HEK293 (cell line): ENCODE results near the gene FDXR.

Source experiments
- CTCF ChIA-PET: fragments of 350-600 bp; formaldehyde crosslinking; extraction: SDS; loops from one replicate; lab custom pipeline; 2021; ENCODE audit warnings: antibody characterized with exemption; lab: Yijun Ruan, JAX
- POLR2A ChIA-PET: fragments of 300-600 bp; formaldehyde crosslinking; extraction: SDS; loops from one replicate; lab custom pipeline; 2020; ENCODE audit warnings: antibody characterized with exemption, inconsistent platforms; lab: Yijun Ruan, JAX
- H3K27ac ChIP-seq: fragments of 200-500 bp; sonication (Bioruptor generic); 2 replicates; pipeline ENCODE4 v1.5.1; 2014; ENCODE audit warnings: low read depth, low read length, control low read depth, inconsistent platforms; ENCODE audit errors: extremely low read depth
- H3K36me3 ChIP-seq, 2 experiments: fragments of 200-500 bp in 1 of 2; sonication (Bioruptor generic) in 1 of 2; 1 replicate in 1 of 2; 2 replicates in 1 of 2; pipeline ENCODE4 v1.5.1; 2014 to 2017; ENCODE audit warnings: inconsistent platforms in 2 of 2, low read length in 2 of 2; ENCODE audit not compliant: control insufficient read depth in 2 of 2, insufficient read depth in 1 of 2
- H3K4me1 ChIP-seq: fragments of 200-500 bp; sonication (Bioruptor generic); 2 replicates; pipeline ENCODE4 v1.5.1; 2014; ENCODE audit warnings: mild to moderate bottlenecking, low read length, inconsistent platforms; ENCODE audit not compliant: control insufficient read depth, insufficient read depth
- H3K4me3 ChIP-seq: 2 replicates; pipeline ENCODE4 v1.5.1; 2011; ENCODE audit warnings: low read depth, mild to moderate bottlenecking, control low read depth, low read length, moderate library complexity
- H3K9me3 ChIP-seq: fragments of 200-500 bp; sonication (Bioruptor generic); 2 replicates; pipeline ENCODE4 v1.5.1; 2014; ENCODE audit warnings: low read depth, low read length, inconsistent platforms; ENCODE audit not compliant: control insufficient read depth, insufficient read depth
- GFI1B ChIP-seq: fragments of 450-650 bp; formaldehyde crosslinking; IDR thresholded peaks from 2 replicates; pipeline ENCODE4 v1.5.1; 2016; ENCODE audit warnings: missing biosample characterization, missing genetic modification characterization
- ZFP69B ChIP-seq: fragments of 450-650 bp; formaldehyde crosslinking; IDR thresholded peaks from 2 replicates; pipeline ENCODE4 v1.5.1; 2016; ENCODE audit warnings: missing biosample characterization, missing genetic modification characterization
- ZNF114 ChIP-seq: fragments of 450-650 bp; formaldehyde crosslinking; IDR thresholded peaks from 2 replicates; pipeline ENCODE4 v1.5.0; 2017; ENCODE audit warnings: missing biosample characterization, missing genetic modification characterization
- ZNF266 ChIP-seq: fragments of 450-650 bp; formaldehyde crosslinking; IDR thresholded peaks from 2 replicates; pipeline ENCODE4 v1.5.1; 2016; ENCODE audit warnings: missing biosample characterization, missing genetic modification characterization, low read depth
- ZNF292 ChIP-seq: fragments of 450-650 bp; formaldehyde crosslinking; IDR thresholded peaks from 2 replicates; pipeline ENCODE4 v1.5.1; 2016; ENCODE audit warnings: low read depth, missing biosample characterization, missing genetic modification characterization, borderline replicate concordance
- ZNF37A ChIP-seq: fragments of 450-650 bp; IDR thresholded peaks from 2 replicates; pipeline ENCODE4 v1.5.1; 2018; ENCODE audit warnings: missing biosample characterization, missing genetic modification characterization
- ZNF391 ChIP-seq: fragments of 450-650 bp; formaldehyde crosslinking; IDR thresholded peaks from 2 replicates; pipeline ENCODE4 v1.5.1; 2016; ENCODE audit warnings: low read depth, missing biosample characterization, missing genetic modification characterization, borderline replicate concordance
- ZNF394 ChIP-seq: fragments of 450-650 bp; formaldehyde crosslinking; IDR thresholded peaks from 2 replicates; pipeline ENCODE4 v1.5.1; 2016; ENCODE audit warnings: missing biosample characterization, missing genetic modification characterization, mild to moderate bottlenecking, moderate library complexity, borderline replicate concordance
- ZNF521 ChIP-seq: fragments of 450-650 bp; formaldehyde crosslinking; IDR thresholded peaks from 2 replicates; pipeline ENCODE4 v1.5.1; 2017; ENCODE audit warnings: missing biosample characterization, mild to moderate bottlenecking, missing genetic modification characterization
- ZNF530 ChIP-seq: fragments of 450-650 bp; formaldehyde crosslinking; IDR thresholded peaks from 2 replicates; pipeline ENCODE4 v1.5.1; 2016; ENCODE audit warnings: low read depth, missing biosample characterization, missing genetic modification characterization
- ZNF623 ChIP-seq: fragments of 450-650 bp; formaldehyde crosslinking; IDR thresholded peaks from 2 replicates; pipeline ENCODE4 v1.5.1; 2016; ENCODE audit warnings: missing biosample characterization, missing genetic modification characterization
- ZNF629 ChIP-seq: fragments of 450-650 bp; formaldehyde crosslinking; IDR thresholded peaks from 2 replicates; pipeline ENCODE4 v1.5.1; 2017; ENCODE audit warnings: missing biosample characterization, missing genetic modification characterization
- ZNF677 ChIP-seq: fragments of 450-650 bp; IDR thresholded peaks from 2 replicates; pipeline ENCODE4 v1.5.0; 2018; ENCODE audit warnings: missing biosample characterization, mild to moderate bottlenecking, missing genetic modification characterization, moderate library complexity
- TF ChIP-seq, protein P1 (sequence below): fragments of 450-650 bp; formaldehyde crosslinking; IDR thresholded peaks from 2 replicates; pipeline ENCODE4 v1.5.1; 2016; ENCODE audit warnings: missing biosample characterization, missing genetic modification characterization
- TF ChIP-seq, protein P2 (sequence below): fragments of 450-650 bp; formaldehyde crosslinking; IDR thresholded peaks from 2 replicates; pipeline ENCODE4 v1.5.1; 2017; ENCODE audit warnings: missing biosample characterization, missing genetic modification characterization
- TF ChIP-seq, protein P3 (sequence below): fragments of 450-650 bp; formaldehyde crosslinking; IDR thresholded peaks from 2 replicates; pipeline ENCODE4 v1.5.1; 2016; ENCODE audit warnings: missing biosample characterization, missing genetic modification characterization

Gene FDXR

DNA sequence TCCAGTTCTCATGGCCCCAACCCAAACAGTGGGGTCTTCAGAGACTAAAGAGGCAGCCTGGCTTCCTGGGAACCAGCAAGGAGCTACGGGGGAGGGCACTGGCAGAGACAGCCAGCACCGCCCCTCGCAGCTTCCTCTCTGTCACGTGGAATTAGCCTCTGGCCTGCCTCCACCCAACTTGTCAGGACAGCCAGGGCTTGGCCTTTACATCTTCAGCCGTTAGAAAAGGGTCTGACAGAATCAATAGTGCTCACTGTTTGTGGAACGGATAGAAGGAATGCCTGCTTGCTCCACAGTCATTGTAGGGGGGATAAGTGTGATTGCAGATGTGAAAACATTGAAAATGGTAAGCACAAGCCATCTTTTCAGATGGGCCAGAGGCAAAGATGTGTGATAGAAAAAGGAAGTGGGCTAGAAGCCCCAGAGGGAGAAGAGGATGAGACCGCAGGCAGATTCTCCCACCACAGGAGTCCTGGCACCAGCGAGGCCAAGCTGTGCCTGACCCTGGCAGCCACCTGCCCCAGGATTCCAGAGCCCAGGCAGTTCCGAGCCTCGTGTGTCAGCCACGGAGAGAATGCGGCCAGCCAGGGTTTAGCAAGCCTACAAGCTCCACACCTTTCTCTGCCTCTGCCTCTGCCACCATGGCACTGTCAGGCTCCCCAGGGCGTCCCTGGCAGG lies 31.7 kb downstream of the FDXR start (continued):
- TF ChIP-seq ZFP69B (tag by site-specific recombination) (no peak), ZNF391 (no peak), ZNF37A (tag by site-specific recombination) (no peak), ZNF623 (no peak), ZNF114 (tag by site-specific recombination) (no peak), ZNF394 (no peak)
- TF ChIP-seq, protein P1, sequence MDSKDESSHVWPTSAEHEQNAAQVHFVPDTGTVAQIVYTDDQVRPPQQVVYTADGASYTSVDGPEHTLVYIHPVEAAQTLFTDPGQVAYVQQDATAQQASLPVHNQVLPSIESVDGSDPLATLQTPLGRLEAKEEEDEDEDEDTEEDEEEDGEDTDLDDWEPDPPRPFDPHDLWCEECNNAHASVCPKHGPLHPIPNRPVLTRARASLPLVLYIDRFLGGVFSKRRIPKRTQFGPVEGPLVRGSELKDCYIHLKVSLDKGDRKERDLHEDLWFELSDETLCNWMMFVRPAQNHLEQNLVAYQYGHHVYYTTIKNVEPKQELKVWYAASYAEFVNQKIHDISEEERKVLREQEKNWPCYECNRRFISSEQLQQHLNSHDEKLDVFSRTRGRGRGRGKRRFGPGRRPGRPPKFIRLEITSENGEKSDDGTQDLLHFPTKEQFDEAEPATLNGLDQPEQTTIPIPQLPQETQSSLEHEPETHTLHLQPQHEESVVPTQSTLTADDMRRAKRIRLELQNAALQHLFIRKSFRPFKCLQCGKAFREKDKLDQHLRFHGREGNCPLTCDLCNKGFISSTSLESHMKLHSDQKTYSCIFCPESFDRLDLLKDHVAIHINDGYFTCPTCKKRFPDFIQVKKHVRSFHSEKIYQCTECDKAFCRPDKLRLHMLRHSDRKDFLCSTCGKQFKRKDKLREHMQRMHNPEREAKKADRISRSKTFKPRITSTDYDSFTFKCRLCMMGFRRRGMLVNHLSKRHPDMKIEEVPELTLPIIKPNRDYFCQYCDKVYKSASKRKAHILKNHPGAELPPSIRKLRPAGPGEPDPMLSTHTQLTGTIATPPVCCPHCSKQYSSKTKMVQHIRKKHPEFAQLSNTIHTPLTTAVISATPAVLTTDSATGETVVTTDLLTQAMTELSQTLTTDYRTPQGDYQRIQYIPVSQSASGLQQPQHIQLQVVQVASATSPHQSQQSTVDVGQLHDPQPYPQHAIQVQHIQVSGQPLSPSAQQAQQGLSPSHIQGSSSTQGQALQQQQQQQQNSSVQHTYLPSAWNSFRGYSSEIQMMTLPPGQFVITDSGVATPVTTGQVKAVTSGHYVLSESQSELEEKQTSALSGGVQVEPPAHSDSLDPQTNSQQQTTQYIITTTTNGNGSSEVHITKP (tag by site-specific recombination) = no peak
- TF ChIP-seq, protein P2, sequence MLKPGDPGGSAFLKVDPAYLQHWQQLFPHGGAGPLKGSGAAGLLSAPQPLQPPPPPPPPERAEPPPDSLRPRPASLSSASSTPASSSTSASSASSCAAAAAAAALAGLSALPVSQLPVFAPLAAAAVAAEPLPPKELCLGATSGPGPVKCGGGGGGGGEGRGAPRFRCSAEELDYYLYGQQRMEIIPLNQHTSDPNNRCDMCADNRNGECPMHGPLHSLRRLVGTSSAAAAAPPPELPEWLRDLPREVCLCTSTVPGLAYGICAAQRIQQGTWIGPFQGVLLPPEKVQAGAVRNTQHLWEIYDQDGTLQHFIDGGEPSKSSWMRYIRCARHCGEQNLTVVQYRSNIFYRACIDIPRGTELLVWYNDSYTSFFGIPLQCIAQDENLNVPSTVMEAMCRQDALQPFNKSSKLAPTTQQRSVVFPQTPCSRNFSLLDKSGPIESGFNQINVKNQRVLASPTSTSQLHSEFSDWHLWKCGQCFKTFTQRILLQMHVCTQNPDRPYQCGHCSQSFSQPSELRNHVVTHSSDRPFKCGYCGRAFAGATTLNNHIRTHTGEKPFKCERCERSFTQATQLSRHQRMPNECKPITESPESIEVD (tag by site-specific recombination) = no peak

DNA sequence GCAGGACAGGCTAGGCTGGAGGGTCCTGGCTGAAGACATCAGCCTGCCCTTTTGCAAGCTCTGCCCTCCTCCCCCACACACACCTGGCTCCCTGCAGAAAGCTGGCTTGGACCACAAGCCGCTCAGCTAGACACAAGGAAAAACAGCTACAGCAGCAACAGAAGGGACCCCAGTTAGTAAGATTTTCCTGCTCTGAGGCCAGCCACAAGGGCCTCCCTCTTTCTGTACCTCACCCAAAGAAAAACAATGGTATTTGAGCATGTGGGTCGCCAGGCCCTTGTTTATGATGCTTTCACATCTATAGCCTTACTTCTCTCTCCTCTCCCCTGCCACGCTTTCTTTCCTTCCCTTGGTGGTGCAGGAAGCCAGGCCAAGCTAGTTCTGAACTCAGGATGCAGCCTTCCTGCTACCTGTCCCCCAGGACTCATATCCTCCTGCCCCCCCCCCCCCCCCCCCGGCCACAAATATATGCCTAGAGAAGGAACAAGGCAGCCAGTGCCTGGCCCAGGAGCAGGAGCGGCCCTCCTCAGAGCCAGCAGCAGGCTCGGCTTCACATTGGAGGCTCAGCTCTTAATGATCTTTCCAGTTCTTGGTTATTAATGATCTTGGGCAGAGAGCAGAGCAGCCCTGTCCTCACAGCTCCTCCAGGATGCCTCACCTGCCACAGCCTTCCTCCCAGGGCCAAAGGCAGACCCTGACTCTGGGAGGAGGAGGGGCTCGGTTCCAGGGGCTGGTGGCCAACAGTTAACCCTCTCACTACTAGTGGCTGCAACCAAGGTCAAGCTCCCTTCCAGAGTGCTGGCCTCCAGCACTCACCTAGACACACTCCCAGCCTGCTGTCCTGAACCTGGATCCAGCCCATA lies 32.6 kb downstream of the FDXR start:
- TF ChIP-seq ZNF266 (tag by site-specific recombination) (no peak), ZNF530 (no peak), GFI1B (tag by site-specific recombination) (no peak)
- Histone ChIP-seq H3K4me3 (no peak overlapping the region), H3K27ac (no peak overlapping the region), H3K36me3 (peaks cover 0 to 17% of the 10 kb centered on the region in 2 experiments; a peak in 1 of 3 replicates), H3K4me1 (0 out of 2 replicates have a peak, but pooled peaks cover 3% of the 10 kb centered on the region), H3K9me3 (no peaks in the 10 kb centered on the region)
- ChIA-PET POLR2A (interaction anchor here (0.9 to 2.0 kb wide), 4 partner anchors 12 to 33 kb away, joined by 3 to 9 read pairs (median 3); partner anchors contain the start of gene FDXR), CTCF (interaction anchor here (0.6 to 19.0 kb wide), 3 partner anchors 23 to 49 kb away, joined by 3 to 239 read pairs (median 9); partner anchors contain the start of gene GRIN2C)

DNA sequence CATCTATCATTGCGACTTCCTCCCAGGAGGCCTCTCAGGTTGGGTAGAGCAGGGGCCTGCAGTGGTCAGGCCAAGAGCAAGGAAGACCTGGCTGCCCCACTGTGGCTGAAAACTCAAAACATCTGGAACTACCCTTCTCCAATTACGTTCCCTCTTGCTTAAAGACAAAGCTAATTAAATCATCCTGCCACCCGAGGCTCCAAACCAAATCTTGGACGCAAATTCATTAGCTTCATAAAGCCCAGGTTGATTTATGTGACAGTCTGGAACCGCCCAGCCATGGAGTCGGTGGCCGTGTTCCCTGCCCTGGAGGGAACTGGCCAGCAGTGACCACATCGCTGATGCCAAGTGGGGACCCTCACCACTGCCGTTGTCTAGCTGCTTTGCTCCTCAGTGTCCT lies 34.5 kb downstream of the FDXR start:
- ChIA-PET CTCF (interaction anchor here (0.6 to 19.0 kb wide), 3 partner anchors 25 to 1117 kb away, joined by 3 to 239 read pairs (median 3); partner anchors contain the start of gene GRIN2C), POLR2A (interaction anchor here (0.6 kb wide), 1 partner anchor 342 kb away, joined by 3 read pairs; no protein-coding TSS in a partner anchor)
- Histone ChIP-seq H3K4me3 (no peak overlapping the region), H3K9me3 (no peaks in the 10 kb centered on the region), H3K36me3 (peaks cover 0 to 17% of the 10 kb centered on the region in 2 experiments; a peak in 1 of 3 replicates), H3K4me1 (0 out of 2 replicates have a peak, but pooled peaks cover 3% of the 10 kb centered on the region), H3K27ac (no peak overlapping the region)
- no peak for TF ChIP-seq ZNF292 (tag by site-specific recombination)
- no peak for TF ChIP-seq ZNF629 (tag by site-specific recombination)
- TF ChIP-seq, protein P1 (tag by site-specific recombination) = no peak
- no peak for TF ChIP-seq ZNF677 (tag by site-specific recombination)
- TF ChIP-seq ZNF521 (tag by site-specific recombination) = no peak
- TF ChIP-seq, protein P3, sequence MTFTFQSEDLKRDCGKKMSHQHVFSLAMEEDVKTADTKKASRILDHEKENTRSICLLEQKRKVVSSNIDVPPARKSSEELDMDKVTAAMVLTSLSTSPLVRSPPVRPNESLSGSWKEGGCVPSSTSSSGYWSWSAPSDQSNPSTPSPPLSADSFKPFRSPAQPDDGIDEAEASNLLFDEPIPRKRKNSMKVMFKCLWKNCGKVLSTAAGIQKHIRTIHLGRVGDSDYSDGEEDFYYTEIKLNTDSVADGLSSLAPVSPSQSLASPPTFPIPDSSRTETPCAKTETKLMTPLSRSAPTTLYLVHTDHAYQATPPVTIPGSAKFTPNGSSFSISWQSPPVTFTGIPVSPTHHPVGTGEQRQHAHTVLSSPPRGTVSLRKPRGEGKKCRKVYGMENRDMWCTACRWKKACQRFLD = no peak
